Measurements from ENCODE around the gene NDUFC2.
"Not testable (repeated sequence)": the region's sequence is repeated elsewhere in the genome, so short reads cannot be mapped to it uniquely, and the experiment has no call there.

The NDUFC2 gene

DNA sequence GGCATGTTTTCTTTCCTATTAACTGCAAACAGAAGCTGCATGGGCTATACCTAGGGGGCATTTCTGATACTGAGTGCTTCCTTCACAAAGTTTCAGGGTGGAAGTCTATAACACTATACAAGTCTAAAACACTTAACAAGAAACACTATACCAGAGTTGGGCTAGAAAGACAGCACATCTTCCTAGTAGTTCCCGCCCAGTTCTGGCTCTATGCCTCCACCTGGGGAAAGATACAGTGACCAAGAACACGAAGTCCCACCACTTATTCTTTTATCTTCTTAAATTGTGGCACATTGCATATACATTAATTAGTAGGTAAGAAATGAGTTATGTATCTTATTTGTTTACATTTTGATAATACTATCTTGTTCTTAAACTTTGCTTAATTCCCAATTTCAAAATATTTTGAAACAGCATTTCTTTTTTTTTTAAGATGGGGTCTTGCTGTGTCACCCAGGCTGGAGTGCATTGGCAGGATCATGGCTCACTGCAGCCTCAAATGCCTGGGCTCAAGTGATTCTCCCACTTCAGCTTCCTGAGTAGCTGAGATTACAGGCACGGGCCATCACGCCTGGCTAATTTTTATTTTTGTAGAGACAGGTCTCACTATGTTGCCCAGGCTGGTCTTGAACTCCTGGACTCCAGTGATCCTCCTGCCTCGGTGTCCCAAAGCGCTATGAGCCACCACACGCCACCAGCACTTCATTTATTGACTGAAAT lies 18.2 kb upstream of the NDUFC2 start:
- H3K4me3 ChIP-seq (replicated peaks; ENCODE audit: low read depth, low read length): no peak overlapping the region
- no peak for TF ChIP-seq CTCF (IDR thresholded peaks at IDR 0.05; ENCODE audit: insufficient read depth, low read length, poor library complexity, severe bottlenecking)
- no peaks in the 10 kb centered on the region for H3K27me3 ChIP-seq (replicated peaks; ENCODE audit: control insufficient read depth, insufficient read depth, low read length)
- H3K36me3 ChIP-seq (ENCODE audit: control insufficient read depth, insufficient read depth, low read length): peaks cover 4% of the 10 kb centered on the region
- DNase-seq (ENCODE audit: extremely low read depth, insufficient read length): no peak

- Histone ChIP-seq H3K4me3 (replicated peaks; ENCODE audit: low read depth, low read length) (no peak overlapping the region), H3K36me3 (ENCODE audit: control insufficient read depth, insufficient read depth, low read length) (no peaks in the 10 kb centered on the region; the same call in 1 of the 2 replicates), H3K27me3 (replicated peaks; ENCODE audit: control insufficient read depth, insufficient read depth, low read length) (no peaks in the 10 kb centered on the region)
- no peak for TF ChIP-seq CTCF (IDR thresholded peaks at IDR 0.05; ENCODE audit: insufficient read depth, low read length, poor library complexity, severe bottlenecking)
- DNase-seq (ENCODE audit: extremely low read depth, insufficient read length): no peak
These were observed 14.6 kb upstream of the NDUFC2 start for GRCh38 chr11:78094250-78094649.

GRCh38 chr11:78086521-78087074 lies 6.9 kb upstream of the NDUFC2 start:
- not testable (repeated sequence) for H3K4me3 ChIP-seq (replicated peaks; ENCODE audit: low read depth, low read length); H3K27me3 ChIP-seq (replicated peaks; ENCODE audit: control insufficient read depth, insufficient read depth, low read length); DNase-seq (ENCODE audit: extremely low read depth, insufficient read length); H3K36me3 ChIP-seq (ENCODE audit: control insufficient read depth, insufficient read depth, low read length)

- no peak overlapping the region for H3K4me3 ChIP-seq (replicated peaks; ENCODE audit: low read depth, low read length)
- no peak for DNase-seq (ENCODE audit: extremely low read depth, insufficient read length)
- no peak for TF ChIP-seq CTCF (IDR thresholded peaks at IDR 0.05; ENCODE audit: insufficient read depth, low read length, poor library complexity, severe bottlenecking)
- H3K36me3 ChIP-seq (ENCODE audit: control insufficient read depth, insufficient read depth, low read length): no peaks in the 10 kb centered on the region
- H3K27me3 ChIP-seq (replicated peaks; ENCODE audit: control insufficient read depth, insufficient read depth, low read length): no peaks in the 10 kb centered on the region
These were observed 6.3 kb upstream of the NDUFC2 start for GRCh38 chr11:78085972-78086371.

DNA sequence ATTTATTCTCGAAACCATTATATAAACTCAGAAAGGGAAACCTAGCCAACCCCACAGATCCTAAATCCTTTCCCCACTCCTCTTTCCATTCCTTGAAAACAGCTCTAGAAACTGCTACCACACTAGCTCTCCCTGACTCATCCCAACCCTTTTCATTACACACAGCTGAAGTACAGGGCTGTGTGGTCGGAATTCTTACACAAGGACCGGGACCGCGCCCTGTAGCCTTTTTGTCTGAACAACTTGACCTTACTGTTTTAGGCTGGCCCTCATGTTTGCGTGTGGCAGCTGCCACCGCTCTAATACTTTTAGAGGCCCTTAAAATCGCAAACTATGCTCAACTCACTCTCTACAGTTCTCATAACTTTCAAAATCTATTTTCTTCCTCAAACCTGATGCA lies 4.8 kb upstream of the NDUFC2 start:
- not testable (repeated sequence) for H3K36me3 ChIP-seq (ENCODE audit: control insufficient read depth, insufficient read depth, low read length); H3K27me3 ChIP-seq (replicated peaks; ENCODE audit: control insufficient read depth, insufficient read depth, low read length); DNase-seq (ENCODE audit: extremely low read depth, insufficient read length)

DNA sequence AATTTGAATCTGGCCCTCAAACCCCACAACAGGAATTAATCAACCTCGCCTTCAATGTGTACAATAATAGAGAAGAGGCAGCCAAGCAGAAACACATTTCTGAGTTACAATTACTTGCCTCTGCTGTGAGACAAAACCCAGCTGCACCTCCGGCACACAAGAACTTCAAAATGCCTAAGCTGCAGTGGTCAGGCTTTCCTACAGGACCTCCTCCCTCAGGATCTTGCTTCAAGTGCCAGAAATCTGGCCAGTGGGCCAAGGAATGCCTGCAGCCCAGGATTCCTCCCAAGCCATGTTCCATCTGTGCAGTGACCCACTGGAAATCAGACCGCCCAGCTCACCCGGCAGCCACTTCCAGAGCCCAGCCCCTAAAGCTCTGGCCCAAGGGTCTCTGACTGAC lies 3.4 kb upstream of the NDUFC2 start:
- H3K36me3 ChIP-seq (ENCODE audit: control insufficient read depth, insufficient read depth, low read length): no peaks in the 10 kb centered on the region
- DNase-seq (ENCODE audit: extremely low read depth, insufficient read length): no peak
- no peak for TF ChIP-seq CTCF (IDR thresholded peaks at IDR 0.05; ENCODE audit: insufficient read depth, low read length, poor library complexity, severe bottlenecking)
- no peaks in the 10 kb centered on the region for H3K27me3 ChIP-seq (replicated peaks; ENCODE audit: control insufficient read depth, insufficient read depth, low read length)
- H3K4me3 ChIP-seq (replicated peaks; ENCODE audit: low read depth, low read length): no peak overlapping the region

More for the DNA sequence above, 4.8 kb upstream of the NDUFC2 start:
- not testable (repeated sequence) for H3K4me3 ChIP-seq (replicated peaks; ENCODE audit: low read depth, low read length)

Measured in GM06990 (cell line).